MM.1S (cell line): ENCODE results near the gene IKBKE.

ENCODE experiments used
- DNase-seq: peaks from one replicate; pipeline ENCODE4 v3.0.0-alpha.2; 2015
- H2AFZ ChIP-seq: fragments of 300-600 bp; sonication (generic); 2 replicates; pipeline ENCODE4 v1.6.0; 2016; ENCODE audit warnings: antibody characterized with exemption, low read length
- H3F3A ChIP-seq: fragments of 300-600 bp; sonication (generic); 2 replicates; pipeline ENCODE4 v1.6.1; 2016; ENCODE audit warnings: mild to moderate bottlenecking, antibody characterized with exemption, low read length, moderate library complexity, mixed read lengths; ENCODE audit not compliant: insufficient read depth
- H3K27ac ChIP-seq: fragments of 300-600 bp; sonication (generic); 2 replicates; pipeline ENCODE4 v1.5.1; 2016; ENCODE audit warnings: mild to moderate bottlenecking, low read length
- H3K27me3 ChIP-seq: fragments of 300-600 bp; sonication (generic); replicated peaks from 2 replicates; pipeline ENCODE4 v1.6.0; 2016; ENCODE audit warnings: low read length; ENCODE audit not compliant: insufficient read depth
- H3K36me3 ChIP-seq: fragments of 300-600 bp; sonication (generic); replicated peaks from 2 replicates; pipeline ENCODE4 v1.6.1; 2016; ENCODE audit warnings: mild to moderate bottlenecking, low read length, mixed read lengths; ENCODE audit not compliant: insufficient read depth
- H3K4me1 ChIP-seq: fragments of 300-600 bp; sonication (generic); 2 replicates; pipeline ENCODE4 v1.6.1; 2016; ENCODE audit warnings: low read length, mixed read lengths
- H3K4me2 ChIP-seq: fragments of 300-600 bp; sonication (generic); 2 replicates; pipeline ENCODE4 v1.6.0; 2016; ENCODE audit warnings: low read depth, low read length
- H3K4me3 ChIP-seq: fragments of 300-600 bp; sonication (generic); 2 replicates; pipeline ENCODE4 v1.5.1; 2016; ENCODE audit warnings: low read length, mixed read lengths
- H3K79me2 ChIP-seq: fragments of 300-600 bp; sonication (generic); 2 replicates; pipeline ENCODE4 v1.6.1; 2016; ENCODE audit warnings: mixed run types, low read length, mixed read lengths
- H3K9ac ChIP-seq: fragments of 300-600 bp; sonication (generic); 2 replicates; pipeline ENCODE4 v1.6.1; 2016; ENCODE audit warnings: low read length, mixed read lengths
- H3K9me2 ChIP-seq: fragments of 300-600 bp; sonication (generic); replicated peaks from 2 replicates; pipeline ENCODE4 v1.6.1; 2016; ENCODE audit warnings: mild to moderate bottlenecking, low read length, mixed read lengths; ENCODE audit not compliant: insufficient read depth
- H3K9me3 ChIP-seq: fragments of 300-600 bp; sonication (generic); replicated peaks from 2 replicates; pipeline ENCODE4 v1.6.1; 2016; ENCODE audit warnings: mild to moderate bottlenecking, low read length, mixed read lengths; ENCODE audit not compliant: insufficient read depth
- H4K20me1 ChIP-seq: fragments of 300-600 bp; sonication (generic); 2 replicates; pipeline ENCODE4 v1.6.1; 2016; ENCODE audit warnings: mild to moderate bottlenecking, low read length, moderate library complexity, mixed read lengths; ENCODE audit not compliant: insufficient read depth
- EZH2 ChIP-seq: fragments of 300-600 bp; sonication (generic); optimal IDR thresholded peaks from 2 replicates; pipeline ENCODE3; 2017; ENCODE audit warnings: low read depth, mild to moderate bottlenecking, antibody characterized with exemption, low read length, mixed read lengths
- EZH2phosphoT487 ChIP-seq: fragments of 300-600 bp; sonication (generic); IDR thresholded peaks from 2 replicates; pipeline ENCODE4 v1.6.1; 2018; ENCODE audit warnings: antibody characterized with exemption, low read length
- TF ChIP-seq, protein P1 (sequence below): fragments of 300-600 bp; sonication (generic); IDR thresholded peaks from 2 replicates; pipeline ENCODE4 v1.5.1; 2016; ENCODE audit warnings: antibody characterized with exemption, low read length, mixed read lengths

IKBKE gene

DNA sequence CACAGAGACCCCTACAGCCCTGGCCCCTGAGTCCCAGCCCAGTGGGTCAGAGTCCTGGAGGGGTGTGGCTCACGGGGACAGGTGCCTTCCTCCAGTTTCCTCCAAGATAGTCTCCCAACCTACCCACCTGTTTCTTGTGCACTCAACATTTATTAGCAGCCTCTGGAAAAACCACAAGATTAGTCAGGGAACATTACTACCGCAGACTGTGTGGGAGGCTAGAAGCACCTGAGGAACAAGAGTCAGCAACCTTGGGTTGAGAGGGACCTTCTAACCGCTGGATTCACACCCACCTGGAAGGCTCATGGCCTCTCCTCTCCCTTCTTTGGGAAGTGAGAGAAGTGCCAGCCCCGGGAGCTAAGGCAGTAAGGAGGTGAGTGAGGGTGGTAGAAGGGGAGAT lies 22.5 kb upstream of the IKBKE start:
- no peaks in the 10 kb centered on the region; the same call in 1 of the 2 replicates for H3K36me3 ChIP-seq
- H3K27ac ChIP-seq, result no peak overlapping the region
- H3K9me2 ChIP-seq, result no peaks in the 10 kb centered on the region
- no peaks in the 10 kb centered on the region for H3K79me2 ChIP-seq
- no peak overlapping the region for H2AFZ ChIP-seq
- no peaks in the 10 kb centered on the region for H3K27me3 ChIP-seq
- H3K4me2 ChIP-seq, result no peak overlapping the region
- no peak for DNase-seq
- H4K20me1 ChIP-seq, result no peaks in the 10 kb centered on the region
- TF ChIP-seq, protein P1, sequence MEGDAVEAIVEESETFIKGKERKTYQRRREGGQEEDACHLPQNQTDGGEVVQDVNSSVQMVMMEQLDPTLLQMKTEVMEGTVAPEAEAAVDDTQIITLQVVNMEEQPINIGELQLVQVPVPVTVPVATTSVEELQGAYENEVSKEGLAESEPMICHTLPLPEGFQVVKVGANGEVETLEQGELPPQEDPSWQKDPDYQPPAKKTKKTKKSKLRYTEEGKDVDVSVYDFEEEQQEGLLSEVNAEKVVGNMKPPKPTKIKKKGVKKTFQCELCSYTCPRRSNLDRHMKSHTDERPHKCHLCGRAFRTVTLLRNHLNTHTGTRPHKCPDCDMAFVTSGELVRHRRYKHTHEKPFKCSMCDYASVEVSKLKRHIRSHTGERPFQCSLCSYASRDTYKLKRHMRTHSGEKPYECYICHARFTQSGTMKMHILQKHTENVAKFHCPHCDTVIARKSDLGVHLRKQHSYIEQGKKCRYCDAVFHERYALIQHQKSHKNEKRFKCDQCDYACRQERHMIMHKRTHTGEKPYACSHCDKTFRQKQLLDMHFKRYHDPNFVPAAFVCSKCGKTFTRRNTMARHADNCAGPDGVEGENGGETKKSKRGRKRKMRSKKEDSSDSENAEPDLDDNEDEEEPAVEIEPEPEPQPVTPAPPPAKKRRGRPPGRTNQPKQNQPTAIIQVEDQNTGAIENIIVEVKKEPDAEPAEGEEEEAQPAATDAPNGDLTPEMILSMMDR, result no peak
- TF ChIP-seq EZH2phosphoT487 (no peak), EZH2 (no peak)
- H3K9me3 ChIP-seq, result no peaks in the 10 kb centered on the region
- no peaks in the 10 kb centered on the region for H3F3A ChIP-seq
- no peak overlapping the region for H3K9ac ChIP-seq
- no peaks in the 10 kb centered on the region for H3K4me1 ChIP-seq
- no peak overlapping the region for H3K4me3 ChIP-seq

- H3K36me3 ChIP-seq, result no peaks in the 10 kb centered on the region; the same call in 1 of the 2 replicates
- H3K79me2 ChIP-seq, result no peaks in the 10 kb centered on the region
- no peaks in the 10 kb centered on the region for H3K9me2 ChIP-seq
- TF ChIP-seq, protein P1, result no peak
- no peak for TF ChIP-seq EZH2phosphoT487
- no peak for TF ChIP-seq EZH2
- no peak overlapping the region for H3K27ac ChIP-seq
- DNase-seq, result no peak
- no peak overlapping the region for H3K4me2 ChIP-seq
- no peak overlapping the region for H3K9ac ChIP-seq
- no peak overlapping the region for H2AFZ ChIP-seq
- H3F3A ChIP-seq, result no peaks in the 10 kb centered on the region
- H3K4me3 ChIP-seq, result no peak overlapping the region
- no peaks in the 10 kb centered on the region for H3K27me3 ChIP-seq
- H3K9me3 ChIP-seq, result no peaks in the 10 kb centered on the region
- H3K4me1 ChIP-seq, result no peaks in the 10 kb centered on the region
- no peaks in the 10 kb centered on the region for H4K20me1 ChIP-seq
These were observed 21.8 kb upstream of the IKBKE start for GRCh38 chr1:206448471-206448870.

- Histone ChIP-seq H3K9me2 (no peaks in the 10 kb centered on the region), H3K36me3 (no peaks in the 10 kb centered on the region; the same call in 1 of the 2 replicates), H2AFZ (no peak overlapping the region), H3K79me2 (no peaks in the 10 kb centered on the region), H3K4me3 (no peak overlapping the region), H3K4me2 (no peak overlapping the region), H3K4me1 (no peaks in the 10 kb centered on the region), H3K27ac (no peak overlapping the region), H3F3A (no peaks in the 10 kb centered on the region), H3K9ac (no peak overlapping the region), H3K9me3 (no peaks in the 10 kb centered on the region), H3K27me3 (no peaks in the 10 kb centered on the region), H4K20me1 (no peaks in the 10 kb centered on the region)
- DNase-seq, result no peak
- TF ChIP-seq, protein P1, result no peak
- TF ChIP-seq EZH2, result no peak
- TF ChIP-seq EZH2phosphoT487, result no peak
These were observed 20.7 kb upstream of the IKBKE start for GRCh38 chr1:206449565-206449964.
